T-helper 1 cell treated with Interleukin-12 subunit alpha and Interleukin-12 subunit beta and Interleukin-4 antibody, amounts not matched to agents 30 μg/mL and 1 μg/mL, for 36 hours (primary cell): Measurements from ENCODE around the gene PARD3.

ENCODE experiments used
- H3K27ac Mint-ChIP-seq: one replicate; pipeline ENCODE4 v1.8.0; 2021; ENCODE audit warnings: mild to moderate bottlenecking, mixed read lengths
- H3K27me3 Mint-ChIP-seq: one replicate; pipeline ENCODE4 v1.8.0; 2021; ENCODE audit warnings: low read depth, mixed read lengths
- H3K36me3 Mint-ChIP-seq: one replicate; pipeline ENCODE4 v1.8.0; 2021; ENCODE audit warnings: low read depth, mixed read lengths
- H3K4me1 Mint-ChIP-seq: one replicate; pipeline ENCODE4 v1.8.0; 2021; ENCODE audit warnings: low read depth, mixed read lengths
- H3K4me3 Mint-ChIP-seq: one replicate; pipeline ENCODE4 v1.8.0; 2021; ENCODE audit warnings: mild to moderate bottlenecking, moderate library complexity, mixed read lengths
- H3K9me3 Mint-ChIP-seq: one replicate; pipeline ENCODE4 v1.8.0; 2021; ENCODE audit warnings: mixed read lengths

The PARD3 gene

GRCh38 chr10:34835908-34836508 is 20.9 kb upstream of the PARD3 start:
- Mint-ChIP-seq H3K27me3 (peaks cover 3% of the 10 kb centered on the region), H3K4me3 (no peak overlapping the region), H3K9me3 (no peaks in the 10 kb centered on the region), H3K4me1 (no peaks in the 10 kb centered on the region), H3K36me3 (no peaks in the 10 kb centered on the region), H3K27ac (no peak overlapping the region)

- H3K9me3 Mint-ChIP-seq, result no peaks in the 10 kb centered on the region
- H3K4me1 Mint-ChIP-seq, result peaks cover 5% of the 10 kb centered on the region
- no peaks in the 10 kb centered on the region for H3K36me3 Mint-ChIP-seq
- H3K27me3 Mint-ChIP-seq, result peaks cover 7% of the 10 kb centered on the region
- H3K27ac Mint-ChIP-seq, result no peak overlapping the region
- no peak overlapping the region for H3K4me3 Mint-ChIP-seq
Measured at GRCh38 chr10:34834274-34834673, 19.2 kb upstream of the PARD3 start.

- H3K4me3 Mint-ChIP-seq, result no peak overlapping the region
- peaks cover 5% of the 10 kb centered on the region for H3K4me1 Mint-ChIP-seq
- no peak overlapping the region for H3K27ac Mint-ChIP-seq
- H3K36me3 Mint-ChIP-seq, result no peaks in the 10 kb centered on the region
- no peaks in the 10 kb centered on the region for H3K9me3 Mint-ChIP-seq
- H3K27me3 Mint-ChIP-seq, result peaks cover 4% of the 10 kb centered on the region
Measured at GRCh38 chr10:34830217-34830822, 15.2 kb upstream of the PARD3 start.

- no peaks in the 10 kb centered on the region for H3K9me3 Mint-ChIP-seq
- H3K27ac Mint-ChIP-seq, result no peak overlapping the region
- peaks cover 4% of the 10 kb centered on the region for H3K27me3 Mint-ChIP-seq
- H3K4me1 Mint-ChIP-seq, result peaks cover 5% of the 10 kb centered on the region
- H3K4me3 Mint-ChIP-seq, result no peak overlapping the region
- H3K36me3 Mint-ChIP-seq, result no peaks in the 10 kb centered on the region
Measured at GRCh38 chr10:34826857-34827766, 12.0 kb upstream of the PARD3 start.

GRCh38 chr10:34826221-34826620 is 11.1 kb upstream of the PARD3 start:
- peaks cover 5% of the 10 kb centered on the region for H3K4me1 Mint-ChIP-seq
- no peaks in the 10 kb centered on the region for H3K36me3 Mint-ChIP-seq
- peaks cover 8% of the 10 kb centered on the region for H3K27me3 Mint-ChIP-seq
- no peak overlapping the region for H3K27ac Mint-ChIP-seq
- no peaks in the 10 kb centered on the region for H3K9me3 Mint-ChIP-seq
- H3K4me3 Mint-ChIP-seq, result no peak overlapping the region

- no peaks in the 10 kb centered on the region for H3K36me3 Mint-ChIP-seq
- no peak overlapping the region for H3K4me3 Mint-ChIP-seq
- H3K4me1 Mint-ChIP-seq, result peaks cover 4% of the 10 kb centered on the region
- peaks cover 6% of the 10 kb centered on the region for H3K27me3 Mint-ChIP-seq
- H3K27ac Mint-ChIP-seq, result no peak overlapping the region
- H3K9me3 Mint-ChIP-seq, result no peaks in the 10 kb centered on the region
Measured at GRCh38 chr10:34825414-34825813, 10.3 kb upstream of the PARD3 start.

- no peaks in the 10 kb centered on the region for H3K36me3 Mint-ChIP-seq
- H3K27ac Mint-ChIP-seq, result no peak overlapping the region
- no peak overlapping the region for H3K4me3 Mint-ChIP-seq
- no peaks in the 10 kb centered on the region for H3K9me3 Mint-ChIP-seq
- peaks cover 4% of the 10 kb centered on the region for H3K27me3 Mint-ChIP-seq
- H3K4me1 Mint-ChIP-seq, result no peaks in the 10 kb centered on the region
Measured at GRCh38 chr10:34824870-34825269, 9.8 kb upstream of the PARD3 start.

GRCh38 chr10:34821587-34822585 is 6.8 kb upstream of the PARD3 start:
- peaks cover 16% of the 10 kb centered on the region for H3K27me3 Mint-ChIP-seq
- H3K4me1 Mint-ChIP-seq, result no peaks in the 10 kb centered on the region
- no peak overlapping the region for H3K4me3 Mint-ChIP-seq
- no peaks in the 10 kb centered on the region for H3K9me3 Mint-ChIP-seq
- no peaks in the 10 kb centered on the region for H3K36me3 Mint-ChIP-seq
- no peak overlapping the region for H3K27ac Mint-ChIP-seq

- peaks cover 4% of the 10 kb centered on the region for H3K4me1 Mint-ChIP-seq
- no peak overlapping the region for H3K27ac Mint-ChIP-seq
- no peaks in the 10 kb centered on the region for H3K9me3 Mint-ChIP-seq
- peaks cover 44% of the 10 kb centered on the region for H3K27me3 Mint-ChIP-seq
- no peaks in the 10 kb centered on the region for H3K36me3 Mint-ChIP-seq
- H3K4me3 Mint-ChIP-seq, result no peak overlapping the region
Measured at GRCh38 chr10:34817586-34817985, 2.5 kb upstream of the PARD3 start.

GRCh38 chr10:34817054-34817453 is 2.0 kb upstream of the PARD3 start:
- H3K4me1 Mint-ChIP-seq, result peaks cover 4% of the 10 kb centered on the region
- H3K36me3 Mint-ChIP-seq, result no peaks in the 10 kb centered on the region
- H3K27ac Mint-ChIP-seq, result no peak overlapping the region
- H3K4me3 Mint-ChIP-seq, result no peak overlapping the region
- peaks cover 49% of the 10 kb centered on the region for H3K27me3 Mint-ChIP-seq
- H3K9me3 Mint-ChIP-seq, result no peaks in the 10 kb centered on the region

- peaks cover 53% of the 10 kb centered on the region for H3K27me3 Mint-ChIP-seq
Measured at GRCh38 chr10:34816501-34817002, 1.5 kb upstream of the PARD3 start.

GRCh38 chr10:34816085-34816496 is 995 bp upstream of the PARD3 start:
- peaks cover 55% of the 10 kb centered on the region for H3K27me3 Mint-ChIP-seq
- H3K4me1 Mint-ChIP-seq, result peaks cover 4% of the 10 kb centered on the region
- H3K36me3 Mint-ChIP-seq, result no peaks in the 10 kb centered on the region
- H3K9me3 Mint-ChIP-seq, result no peaks in the 10 kb centered on the region
- H3K4me3 Mint-ChIP-seq, result peak overlapping the region; percentile 59
- no peak overlapping the region for H3K27ac Mint-ChIP-seq

More at GRCh38 chr10:34816501-34817002, 1.5 kb upstream of the PARD3 start:
- Mint-ChIP-seq H3K4me1 (peaks cover 4% of the 10 kb centered on the region), H3K9me3 (no peaks in the 10 kb centered on the region), H3K4me3 (peak overlapping the region; percentile 39), H3K27ac (no peak overlapping the region), H3K36me3 (no peaks in the 10 kb centered on the region)

GRCh38 chr10:34814913-34815184 is 247 bp downstream of the PARD3 start:
- no peaks in the 10 kb centered on the region for H3K36me3 Mint-ChIP-seq
- H3K4me3 Mint-ChIP-seq, result no peak overlapping the region
- no peaks in the 10 kb centered on the region for H3K9me3 Mint-ChIP-seq
- H3K27ac Mint-ChIP-seq, result no peak overlapping the region
- peaks cover 4% of the 10 kb centered on the region for H3K4me1 Mint-ChIP-seq
- peaks cover 61% of the 10 kb centered on the region for H3K27me3 Mint-ChIP-seq
